GM19238 (cell line): Measurements from ENCODE around the gene PCP4L1.
"Not testable (repeated sequence)": the region's sequence is repeated elsewhere in the genome, so short reads cannot be mapped to it uniquely, and the experiment has no call there.

Experiments
- DNase-seq: peaks from one replicate; pipeline ENCODE4 v3.0.0; 2011; ENCODE audit warnings: low spot score; ENCODE audit not compliant: insufficient read length

Gene PCP4L1

DNA sequence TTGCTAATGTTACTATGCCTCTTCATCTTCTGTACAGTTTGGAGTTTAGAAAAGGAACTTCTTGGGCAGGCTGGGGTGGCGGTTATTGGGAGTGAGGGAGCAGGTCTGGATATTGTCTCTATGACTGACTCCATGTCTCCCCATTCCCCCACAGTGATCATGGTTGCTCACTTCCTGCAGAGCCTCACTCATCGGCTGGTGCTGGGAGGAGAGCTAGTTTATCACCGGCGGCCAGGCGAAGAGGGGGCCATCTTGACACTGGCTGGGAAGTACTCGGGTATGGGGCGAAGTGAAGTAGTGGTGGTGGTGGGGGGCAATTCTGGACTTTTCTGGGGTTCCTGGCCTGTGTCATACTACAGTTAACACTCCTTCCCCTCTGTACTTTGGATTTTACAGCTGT is 30.5 kb upstream of the PCP4L1 start:
- no peak for DNase-seq

DNA sequence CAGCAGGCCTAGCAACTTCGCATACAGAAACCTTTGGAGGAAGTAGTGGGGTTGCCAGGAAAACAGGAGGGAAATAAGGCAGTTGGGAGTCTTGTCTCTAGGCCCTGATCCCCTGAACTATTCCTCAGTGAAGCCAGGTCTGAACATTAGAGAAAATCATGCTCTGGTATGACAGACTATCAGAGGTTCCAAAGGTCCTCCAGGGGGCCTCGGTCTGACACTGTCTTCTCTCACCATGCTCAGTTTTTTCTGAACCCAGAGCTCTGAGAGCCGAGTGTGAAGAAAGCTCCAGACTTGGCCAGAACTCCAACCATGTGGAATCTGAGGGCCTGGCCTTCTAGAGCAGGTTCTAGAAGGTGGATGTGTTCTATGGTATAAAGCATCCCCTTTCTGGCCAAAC is 28.6 kb upstream of the PCP4L1 start:
- DNase-seq = no peak

DNA sequence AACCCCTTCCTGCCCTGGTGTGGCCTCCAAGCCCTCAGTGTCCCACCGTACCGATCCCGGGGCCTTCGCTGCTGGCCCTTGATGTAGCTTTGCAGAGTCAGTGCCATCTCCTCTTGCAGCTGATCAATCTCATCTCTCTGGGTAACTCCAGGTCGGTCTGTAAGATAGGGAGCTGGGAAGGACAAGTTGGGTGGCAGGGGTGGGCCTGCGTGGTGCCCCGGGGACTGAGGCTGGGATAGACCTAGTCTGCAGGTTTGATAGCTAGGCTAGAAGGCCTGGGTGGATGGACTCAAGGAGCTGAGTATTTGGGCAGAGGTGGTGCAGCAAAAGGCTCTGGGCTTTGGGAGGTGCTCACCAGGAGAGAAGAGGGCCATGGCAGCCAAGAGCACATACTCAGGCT is 27.8 kb upstream of the PCP4L1 start:
- DNase-seq = no peak

GRCh38 chr1:161233102-161233501 is 25.4 kb upstream of the PCP4L1 start:
- DNase-seq = no peak

- no peak for DNase-seq
Measured at GRCh38 chr1:161235957-161236775, 22.4 kb upstream of the PCP4L1 start.

- DNase-seq = no peak
Measured at GRCh38 chr1:161238039-161238473, 20.5 kb upstream of the PCP4L1 start, which contains the start of gene NR1I3. Gene NR1I3 (minus strand): TSS chr1:161238203. CDS start chr1:161236565, 1,638 bp downstream.

DNA sequence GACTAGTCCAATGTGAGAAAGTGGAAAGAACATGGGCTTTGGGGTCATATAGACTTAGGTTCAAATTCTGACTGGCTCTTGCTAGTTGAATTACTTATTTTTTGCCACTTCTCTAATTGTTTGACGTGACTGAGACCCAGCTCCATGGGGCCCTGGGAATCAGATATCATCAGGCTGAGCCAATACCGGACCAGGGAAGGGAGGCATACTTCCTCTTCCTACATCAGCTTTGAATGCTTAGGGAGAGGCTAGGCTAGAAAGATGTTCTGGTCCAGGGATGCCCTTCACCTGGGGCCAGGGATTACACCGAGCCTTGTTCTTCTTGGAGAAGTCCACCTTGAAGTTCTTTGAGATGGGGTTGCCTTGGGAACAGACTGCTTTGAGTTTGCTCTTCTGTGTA is 16.9 kb upstream of the PCP4L1 start:
- no peak for DNase-seq

- no peak for DNase-seq
Measured at GRCh38 chr1:161242313-161242712, 16.2 kb upstream of the PCP4L1 start.

- no peak for DNase-seq
Measured at GRCh38 chr1:161244888-161245287, 13.7 kb upstream of the PCP4L1 start.

DNA sequence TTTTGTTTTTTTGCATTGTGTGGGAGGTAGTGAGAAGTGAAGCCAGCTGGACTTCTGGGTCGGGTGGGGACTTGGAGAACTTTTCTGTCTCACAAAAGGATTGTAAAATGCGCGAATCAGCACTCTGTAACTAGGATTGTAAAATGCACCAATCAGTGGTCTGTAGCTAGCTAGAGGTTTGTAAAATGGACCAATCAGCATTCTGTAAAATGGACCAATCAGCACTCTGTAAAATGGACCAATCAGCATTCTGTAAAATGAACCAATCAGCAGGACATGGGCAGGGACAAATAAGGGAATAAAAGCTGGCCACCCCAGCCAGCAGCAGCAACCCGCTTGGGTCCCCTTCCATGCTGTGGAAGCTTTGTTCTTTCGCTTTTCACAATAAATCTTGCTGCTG is 8.4 kb upstream of the PCP4L1 start:
- DNase-seq = not testable (repeated sequence)

- DNase-seq = no peak
Measured at GRCh38 chr1:161250829-161251228, 7.7 kb upstream of the PCP4L1 start.

DNA sequence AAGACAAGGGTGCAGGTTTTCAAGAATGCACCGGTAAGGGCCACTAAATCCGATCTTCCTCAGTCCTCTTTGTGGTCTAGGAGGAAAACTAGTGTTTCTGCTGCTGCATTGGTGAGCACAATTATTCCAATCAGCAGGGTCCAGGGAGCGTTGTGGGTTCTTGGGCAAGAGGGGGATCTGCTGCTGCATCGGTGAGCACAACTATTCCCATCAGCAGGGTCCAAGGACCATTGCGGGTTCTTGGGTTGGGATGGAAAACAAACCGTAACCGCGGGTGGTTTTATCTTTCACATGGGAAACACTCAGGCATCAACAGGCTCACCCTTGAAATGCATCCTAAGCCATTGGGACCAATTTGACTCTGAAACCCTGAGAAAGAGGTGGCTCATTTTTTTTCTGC is 7.0 kb upstream of the PCP4L1 start:
- DNase-seq = no peak

- not testable (repeated sequence) for DNase-seq
Measured at GRCh38 chr1:161255302-161255701, 3.2 kb upstream of the PCP4L1 start.

- not testable (repeated sequence) for DNase-seq
Measured at GRCh38 chr1:161255955-161256520, 2.5 kb upstream of the PCP4L1 start.

GRCh38 chr1:161257109-161257508 is 1.4 kb upstream of the PCP4L1 start:
- not testable (repeated sequence) for DNase-seq

DNA sequence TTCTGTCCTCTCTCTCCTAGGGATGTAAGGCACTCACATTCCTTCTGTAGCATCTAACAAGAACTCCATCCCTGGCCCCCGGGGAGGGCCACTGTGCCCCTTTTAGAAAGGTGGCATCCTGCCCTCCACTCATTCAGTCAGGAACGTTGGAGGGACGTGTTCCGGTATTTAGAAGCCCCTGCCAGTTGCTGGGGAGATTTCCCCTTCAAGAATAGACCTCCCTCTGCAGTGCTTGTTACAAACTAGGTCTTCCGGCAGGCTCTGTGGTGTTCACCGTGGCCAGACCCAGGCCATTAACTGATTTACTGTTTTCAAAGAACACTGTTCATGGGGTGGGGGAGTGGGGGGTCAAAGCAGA is 779 bp downstream of the PCP4L1 start:
- DNase-seq = no peak

DNA sequence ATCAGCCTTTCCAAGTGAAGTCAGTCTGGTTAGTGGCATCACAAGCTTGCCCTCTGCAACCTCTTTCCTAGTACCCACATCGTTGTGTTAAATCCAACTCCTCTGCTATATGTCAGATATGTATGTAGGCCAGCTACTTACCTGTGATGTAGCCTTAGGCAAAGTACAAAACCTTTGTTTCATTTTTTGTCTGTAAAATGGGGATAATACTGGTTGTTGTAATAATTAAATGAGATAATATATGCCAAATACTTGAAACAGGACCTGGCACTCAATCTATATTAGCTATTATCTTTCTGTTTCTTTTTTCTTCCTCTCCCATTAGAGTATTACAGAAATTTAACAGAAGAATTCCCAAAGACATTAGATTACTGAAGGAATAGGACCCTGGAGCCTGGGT is 1.2 kb downstream of the PCP4L1 start:
- DNase-seq = no peak

- DNase-seq = no peak
Measured at GRCh38 chr1:161260376-161261260, 2.1 kb downstream of the PCP4L1 start.

GRCh38 chr1:161261261-161262235 is 3.0 kb downstream of the PCP4L1 start:
- DNase-seq = no peak

- no peak for DNase-seq
Measured at GRCh38 chr1:161265305-161265704, 6.8 kb downstream of the PCP4L1 start.

DNA sequence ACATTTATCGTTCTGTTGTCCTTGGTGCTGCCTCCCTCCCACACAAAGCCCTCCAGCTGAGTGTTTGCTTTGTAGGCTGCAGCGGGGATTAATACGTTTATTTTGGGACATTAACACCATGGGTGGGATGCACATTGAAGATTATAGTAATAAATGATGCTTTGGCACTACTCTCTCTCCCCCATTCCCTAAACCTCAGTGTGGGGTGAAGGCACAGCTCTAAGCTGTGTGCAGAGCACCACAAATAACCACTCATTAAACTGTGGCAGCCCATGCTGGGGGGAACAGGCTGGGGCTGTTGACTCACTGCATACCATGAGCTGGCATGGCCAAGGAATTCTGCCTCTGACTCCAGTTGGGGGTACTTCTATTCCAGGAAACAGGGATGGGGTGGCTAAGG is 7.7 kb downstream of the PCP4L1 start:
- no peak for DNase-seq
